Ascending aorta (tissue), 2 donors: Measurements from ENCODE around the gene ABCG2. TPM values are rescaled to one million over a fixed set of nuclear protein-coding genes. Genes with fewer than 3 reads are reported as not detected.

Experiments
- DNase-seq, 2 donors: peaks; one replicate each; pipeline ENCODE4 v3.0.0-alpha.2; 2019; ENCODE audit warnings: low spot score in 2 of 2
- H3K27ac ChIP-seq, 2 donors: fragments of 200-600 bp; sonication (generic); one replicate each; pipeline ENCODE4 v1.5.1; 2016 to 2017; ENCODE audit warnings: mild to moderate bottlenecking in 1 of 2
- H3K27me3 ChIP-seq: fragments of 200-600 bp; sonication (generic); one replicate; pipeline ENCODE4 v1.5.1; 2017
- H3K36me3 ChIP-seq, 2 donors: fragments of 200-600 bp; sonication (generic); one replicate each; pipeline ENCODE4 v1.5.1; 2016
- H3K4me1 ChIP-seq, 2 donors: fragments of 200-600 bp; sonication (generic); one replicate each; pipeline ENCODE4 v1.5.1; 2016 to 2017; ENCODE audit warnings: mild to moderate bottlenecking in 1 of 2
- H3K4me3 ChIP-seq, 2 donors: fragments of 200-600 bp; sonication (generic); one replicate each; pipeline ENCODE4 v1.5.1; 2016 to 2017; ENCODE audit warnings: mild to moderate bottlenecking in 1 of 2
- H3K9me3 ChIP-seq, 2 donors: fragments of 200-600 bp; sonication (generic); one replicate each; pipeline ENCODE4 v1.5.1; 2016
- intact Hi-C: fragments of 100-400 bp; cut with DNase I; formaldehyde crosslinking; loops from one replicate; pipeline ENCODE4 v1.15.1; 2023
- total RNA-seq: library from RNA; depleted of rRNA; stranded (reverse); fragments of >200 nt; gene quantifications from one replicate; pipeline ENCODE4 v1.1.0, GENCODE V29; 2016
- TF ChIP-seq, protein P1 (sequence below), 3 experiments: fragments of 200-600 bp in 2 of 3; fragments of 450-650 bp in 1 of 3; sonication (generic) in 2 of 3; IDR thresholded peaks; one replicate each; pipeline ENCODE4 v1.5.1; 2016 to 2019; ENCODE audit warnings: antibody characterized with exemption in 3 of 3, mild to moderate bottlenecking in 1 of 3, moderate library complexity in 1 of 3

Gene ABCG2
- total RNA-seq, 1 donor from 2014 or later, result 6.1 TPM

DNA sequence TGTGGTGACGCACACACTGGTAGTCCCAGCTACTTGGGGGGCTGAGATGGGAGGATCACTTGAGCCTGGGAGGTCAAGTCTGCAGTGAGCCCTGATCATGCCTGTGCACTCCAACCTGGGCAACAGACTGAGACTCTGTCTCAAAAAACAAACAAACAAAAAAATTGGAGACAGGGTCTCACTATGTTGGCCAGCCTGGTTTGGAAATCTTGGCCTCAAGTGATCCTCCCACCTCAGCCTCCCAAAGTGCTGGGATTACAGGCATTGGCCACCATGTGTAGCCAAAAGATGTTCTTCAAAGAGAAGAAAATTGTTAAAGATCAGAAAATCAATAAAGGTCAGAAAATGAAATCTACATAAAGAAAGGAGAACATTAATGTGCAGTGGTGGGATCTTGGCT lies 41.7 kb upstream of the ABCG2 start:
- TF ChIP-seq, protein P1, sequence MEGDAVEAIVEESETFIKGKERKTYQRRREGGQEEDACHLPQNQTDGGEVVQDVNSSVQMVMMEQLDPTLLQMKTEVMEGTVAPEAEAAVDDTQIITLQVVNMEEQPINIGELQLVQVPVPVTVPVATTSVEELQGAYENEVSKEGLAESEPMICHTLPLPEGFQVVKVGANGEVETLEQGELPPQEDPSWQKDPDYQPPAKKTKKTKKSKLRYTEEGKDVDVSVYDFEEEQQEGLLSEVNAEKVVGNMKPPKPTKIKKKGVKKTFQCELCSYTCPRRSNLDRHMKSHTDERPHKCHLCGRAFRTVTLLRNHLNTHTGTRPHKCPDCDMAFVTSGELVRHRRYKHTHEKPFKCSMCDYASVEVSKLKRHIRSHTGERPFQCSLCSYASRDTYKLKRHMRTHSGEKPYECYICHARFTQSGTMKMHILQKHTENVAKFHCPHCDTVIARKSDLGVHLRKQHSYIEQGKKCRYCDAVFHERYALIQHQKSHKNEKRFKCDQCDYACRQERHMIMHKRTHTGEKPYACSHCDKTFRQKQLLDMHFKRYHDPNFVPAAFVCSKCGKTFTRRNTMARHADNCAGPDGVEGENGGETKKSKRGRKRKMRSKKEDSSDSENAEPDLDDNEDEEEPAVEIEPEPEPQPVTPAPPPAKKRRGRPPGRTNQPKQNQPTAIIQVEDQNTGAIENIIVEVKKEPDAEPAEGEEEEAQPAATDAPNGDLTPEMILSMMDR (IDR thresholded peaks at IDR 0.05), result no peak
- Histone ChIP-seq H3K9me3 (no peaks in the 10 kb centered on the region), H3K27me3 (no peaks in the 10 kb centered on the region), H3K36me3 (no peaks in the 10 kb centered on the region), H3K4me3 (no peak overlapping the region), H3K27ac (no peak overlapping the region), H3K4me1 (no peaks in the 10 kb centered on the region)
- DNase-seq, result no peak
- intact Hi-C loops, result no loop called here

DNA sequence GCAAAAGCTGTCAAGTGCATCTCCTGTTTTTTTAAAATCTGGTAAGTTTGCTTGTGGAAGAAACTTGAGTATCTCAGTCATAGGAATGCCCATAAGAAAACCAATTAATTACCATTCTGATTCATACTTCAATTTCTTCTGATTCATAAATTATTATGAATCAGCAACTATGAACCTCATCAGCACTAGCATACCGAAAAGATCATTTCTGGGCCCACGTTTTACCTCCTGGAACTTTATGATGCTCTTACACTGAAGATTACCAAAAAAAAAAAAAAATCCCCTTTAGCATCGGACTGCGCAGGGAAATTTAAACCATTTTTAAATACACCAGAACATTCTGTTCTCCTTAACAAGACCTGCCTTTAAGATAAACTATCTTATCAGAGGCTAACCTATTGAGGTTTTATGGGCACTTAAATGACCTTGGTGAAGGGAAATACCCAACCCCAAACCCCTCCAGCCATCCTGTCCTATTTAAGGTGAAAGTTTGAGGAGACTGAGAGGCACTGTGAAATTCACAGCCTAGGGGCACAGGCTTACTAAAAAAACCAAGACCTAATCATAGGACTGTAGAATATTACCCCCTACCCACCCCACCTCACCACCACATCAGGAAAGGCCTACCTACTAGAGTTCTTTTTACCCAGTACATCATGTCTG lies 38.2 kb upstream of the ABCG2 start:
- no peak for DNase-seq
- Histone ChIP-seq H3K4me1 (no peaks in the 10 kb centered on the region), H3K27ac (no peak overlapping the region), H3K4me3 (no peak overlapping the region), H3K36me3 (no peaks in the 10 kb centered on the region), H3K27me3 (no peaks in the 10 kb centered on the region), H3K9me3 (no peaks in the 10 kb centered on the region)
- intact Hi-C loops, result no loop called here
- TF ChIP-seq, protein P1 (IDR thresholded peaks at IDR 0.05), result no peak

DNA sequence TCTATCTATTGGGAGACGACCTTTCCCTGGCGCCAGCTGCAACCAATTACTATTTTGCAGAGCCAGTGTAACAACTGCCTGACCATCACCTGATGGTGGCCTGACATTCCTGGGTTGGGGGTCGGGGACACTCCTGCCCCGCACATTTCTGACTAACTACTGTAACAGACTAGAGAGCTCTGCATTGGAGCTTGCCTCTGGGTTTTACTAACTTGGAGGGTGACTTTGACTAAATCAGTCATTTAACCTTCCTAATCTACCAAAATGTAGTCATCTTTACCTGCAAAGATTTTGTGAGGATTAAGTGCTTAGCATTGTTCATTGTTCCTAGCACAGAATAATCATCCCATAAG lies 37.5 kb upstream of the ABCG2 start:
- Histone ChIP-seq H3K27me3 (no peaks in the 10 kb centered on the region), H3K27ac (no peak overlapping the region), H3K4me3 (no peak overlapping the region), H3K36me3 (no peaks in the 10 kb centered on the region), H3K4me1 (no peaks in the 10 kb centered on the region), H3K9me3 (no peaks in the 10 kb centered on the region)
- TF ChIP-seq, protein P1 (IDR thresholded peaks at IDR 0.05), result no peak
- DNase-seq, result no peak
- intact Hi-C loops, result no loop called here

DNA sequence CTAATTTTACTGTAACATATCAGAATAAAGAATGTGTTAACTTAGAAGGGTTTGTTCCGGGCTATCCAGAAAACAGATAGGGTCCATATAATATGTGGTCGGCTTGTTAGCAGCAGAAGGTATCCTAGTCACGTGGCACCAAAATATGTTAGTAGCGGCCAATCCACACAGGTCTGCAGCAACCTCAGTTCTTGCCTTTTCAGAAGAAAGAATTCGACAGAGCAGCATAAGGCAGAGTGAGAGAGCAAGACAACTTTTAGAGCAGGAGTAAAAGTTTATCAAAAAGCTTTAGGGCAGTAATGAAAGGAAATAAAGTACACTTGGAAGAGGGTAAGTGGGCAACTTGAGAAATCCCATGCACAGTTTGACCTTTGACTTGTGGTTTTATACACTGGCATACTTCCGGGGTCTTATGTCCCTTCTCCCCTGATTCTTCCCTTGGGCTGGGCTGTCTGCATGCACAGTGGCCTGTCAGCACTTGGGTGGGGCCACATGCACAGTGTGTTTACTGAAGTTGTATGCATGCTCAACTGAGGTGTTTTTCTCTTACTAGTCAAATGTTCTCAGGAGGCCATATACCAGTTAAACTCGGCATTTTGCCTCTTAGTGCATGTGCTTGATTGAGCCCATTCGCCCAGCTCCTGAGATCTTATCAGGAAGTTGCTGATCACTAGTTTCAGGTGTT lies 37.0 kb upstream of the ABCG2 start:
- H3K9me3 ChIP-seq, result no peaks in the 10 kb centered on the region
- TF ChIP-seq, protein P1 (IDR thresholded peaks at IDR 0.05), result no peak
- no peak for DNase-seq
- H3K36me3 ChIP-seq, result no peaks in the 10 kb centered on the region
- H3K4me3 ChIP-seq, result no peak overlapping the region
- H3K4me1 ChIP-seq, result no peaks in the 10 kb centered on the region
- no peaks in the 10 kb centered on the region for H3K27me3 ChIP-seq
- intact Hi-C loops, result no loop called here
- no peak overlapping the region for H3K27ac ChIP-seq

DNA sequence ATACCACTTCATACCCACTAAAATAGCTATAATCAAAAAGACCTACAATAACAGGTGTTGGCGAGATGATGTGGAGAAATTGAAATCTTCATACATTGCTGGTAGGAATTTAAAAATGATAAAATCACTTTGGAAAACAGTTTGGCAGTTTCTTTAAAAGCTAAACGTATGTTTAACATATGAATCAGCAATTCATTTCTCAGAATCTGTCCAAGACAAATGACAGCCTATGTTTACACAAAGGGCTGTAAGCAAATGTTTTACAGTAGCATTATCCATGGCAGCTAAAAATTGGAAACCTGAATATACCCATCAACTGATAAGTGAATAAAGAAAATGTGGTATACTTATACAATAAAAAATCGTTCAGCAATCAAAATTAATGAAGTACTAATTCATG lies 33.0 kb upstream of the ABCG2 start:
- Histone ChIP-seq H3K9me3 (no peaks in the 10 kb centered on the region), H3K27me3 (no peaks in the 10 kb centered on the region), H3K4me1 (no peaks in the 10 kb centered on the region), H3K4me3 (no peak overlapping the region), H3K27ac (no peak overlapping the region), H3K36me3 (no peaks in the 10 kb centered on the region)
- intact Hi-C loops, result no loop called here
- no peak for DNase-seq
- TF ChIP-seq, protein P1 (IDR thresholded peaks at IDR 0.05), result no peak
